Muscle of leg (tissue), 11 donors: ENCODE data around the gene MGME1. TPM values are rescaled to one million over a fixed set of nuclear protein-coding genes. Genes with fewer than 3 reads are reported as not detected.

Source experiments
- DNase-seq: peaks from one replicate; pipeline ENCODE4 v3.0.0; 2013
- H3K27ac ChIP-seq: one replicate; pipeline ENCODE4 v1.5.1; 2013; ENCODE audit warnings: mild to moderate bottlenecking, low read length, control low read depth
- H3K27me3 ChIP-seq: one replicate; pipeline ENCODE4 v1.6.1; 2013; ENCODE audit warnings: low read length; ENCODE audit not compliant: control insufficient read depth, insufficient read depth
- H3K36me3 ChIP-seq: one replicate; pipeline ENCODE4 v1.6.1; 2013; ENCODE audit warnings: low read length; ENCODE audit not compliant: control insufficient read depth, insufficient read depth
- H3K4me1 ChIP-seq: one replicate; pipeline ENCODE4 v1.6.1; 2013; ENCODE audit warnings: low read length; ENCODE audit not compliant: control insufficient read depth, insufficient read depth
- H3K4me3 ChIP-seq: one replicate; pipeline ENCODE4 v1.5.1; 2013; ENCODE audit warnings: low read length, control low read depth
- H3K9me3 ChIP-seq: replicated peaks from 2 replicates; pipeline ENCODE4 v1.6.1; 2013; ENCODE audit warnings: low read depth, low read length; ENCODE audit not compliant: control insufficient read depth
- WGBS: methylation state at CpG from one replicate; pipeline ENCODE4 v1.1.5; 2013; ENCODE audit warnings: missing lambda C conversion rate; ENCODE audit not compliant: insufficient coverage; 5-methylcytosine and 5-hydroxymethylcytosine counted together
- polyA plus RNA-seq, 8 donors: library from polyadenylated mRNA; unstranded; fragments of 120-200 nt; gene quantifications; one replicate each; pipeline versions ENCODE4 v1.2.1 to v1.2.3, GENCODE V29; 2013; ENCODE audit warnings: inconsistent platforms in 1 of 8, low replicate concordance in 1 of 8; ENCODE audit not compliant: insufficient read length in 8 of 8, insufficient read depth in 1 of 8
- total RNA-seq: library from RNA; stranded (reverse); fragments of 120-200 nt; gene quantifications from one replicate; pipeline ENCODE4 v1.2.4, GENCODE V29; 2013

Gene MGME1
- total and polyA plus RNA-seq, 9 donors = 10.4 to 23.9 (median 19.5) TPM

DNA sequence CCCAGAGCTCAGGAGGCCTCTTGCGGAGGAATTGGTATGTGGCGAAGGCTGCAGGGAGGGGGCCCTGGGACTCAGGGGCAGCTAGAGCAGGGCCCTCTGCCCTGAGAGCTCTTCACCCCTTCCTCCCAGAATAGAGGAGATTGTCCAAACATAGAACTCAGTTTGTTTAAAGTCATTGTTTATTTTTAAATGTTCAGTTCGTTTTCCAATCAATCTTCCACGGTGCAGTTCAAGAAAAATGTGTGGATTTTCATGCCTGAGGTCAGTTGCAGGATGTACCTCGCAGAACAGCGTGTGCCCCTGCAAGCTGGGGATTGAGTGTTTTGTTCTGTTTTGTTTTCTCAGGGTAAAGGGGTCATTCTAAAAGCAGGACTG lies 37.2 kb downstream of the MGME1 start:
- H3K4me1 ChIP-seq = peaks cover 48% of the 10 kb centered on the region
- no peak for DNase-seq
- H3K27me3 ChIP-seq = no peaks in the 10 kb centered on the region
- no peak overlapping the region for H3K4me3 ChIP-seq
- H3K36me3 ChIP-seq = no peaks in the 10 kb centered on the region
- WGBS = 92% methylated on average over 3 of the region's 6 CpGs
- no peaks in the 10 kb centered on the region for H3K9me3 ChIP-seq
- peak overlapping the region; percentile 63 for H3K27ac ChIP-seq

- no peaks in the 10 kb centered on the region for H3K27me3 ChIP-seq
- no CpG with 5 or more reads among the region's 7 CpGs for WGBS
- no peaks in the 10 kb centered on the region for H3K36me3 ChIP-seq
- H3K4me1 ChIP-seq = peaks cover 48% of the 10 kb centered on the region
- no peaks in the 10 kb centered on the region for H3K9me3 ChIP-seq
- no peak overlapping the region for H3K4me3 ChIP-seq
- no peak overlapping the region for H3K27ac ChIP-seq
- DNase-seq = no peak
These were observed 37.9 kb downstream of the MGME1 start for GRCh38 chr20:18006684-18007083.

- no peaks in the 10 kb centered on the region for H3K36me3 ChIP-seq
- no peaks in the 10 kb centered on the region for H3K27me3 ChIP-seq
- no peak overlapping the region for H3K4me3 ChIP-seq
- no peaks in the 10 kb centered on the region for H3K9me3 ChIP-seq
- 50% methylated on average over 16 of the region's 19 CpGs for WGBS
- DNase-seq = peak; percentile 37
- peaks cover 48% of the 10 kb centered on the region for H3K4me1 ChIP-seq
- H3K27ac ChIP-seq = no peak overlapping the region
These were observed 38.9 kb downstream of the MGME1 start for GRCh38 chr20:18007534-18008292.

DNA sequence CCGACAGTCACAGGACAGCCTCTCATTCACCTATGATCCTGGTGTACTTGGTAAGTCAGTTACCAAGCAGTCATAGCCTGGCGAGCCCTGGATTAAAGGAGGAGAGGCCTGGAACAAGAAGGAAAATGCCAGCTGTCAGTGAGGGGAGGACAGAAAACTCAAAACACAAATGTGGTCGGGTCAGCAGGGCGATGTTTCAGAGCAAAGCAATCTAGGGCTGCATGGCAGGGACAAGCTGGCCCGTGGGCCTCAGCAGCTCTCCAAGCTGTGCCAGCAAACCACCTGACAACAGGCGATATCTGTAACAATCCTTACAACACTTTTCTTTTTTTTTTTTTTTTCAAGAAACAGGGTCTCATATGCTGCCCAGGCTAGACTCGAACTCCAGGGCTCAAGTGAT lies 40.3 kb downstream of the MGME1 start:
- DNase-seq = peak; percentile 37
- Histone ChIP-seq H3K27ac (no peak overlapping the region), H3K27me3 (no peaks in the 10 kb centered on the region), H3K4me3 (no peak overlapping the region), H3K9me3 (no peaks in the 10 kb centered on the region), H3K4me1 (peaks cover 40% of the 10 kb centered on the region), H3K36me3 (no peaks in the 10 kb centered on the region)
- 76% methylated on average over 3 of the region's 7 CpGs for WGBS

DNA sequence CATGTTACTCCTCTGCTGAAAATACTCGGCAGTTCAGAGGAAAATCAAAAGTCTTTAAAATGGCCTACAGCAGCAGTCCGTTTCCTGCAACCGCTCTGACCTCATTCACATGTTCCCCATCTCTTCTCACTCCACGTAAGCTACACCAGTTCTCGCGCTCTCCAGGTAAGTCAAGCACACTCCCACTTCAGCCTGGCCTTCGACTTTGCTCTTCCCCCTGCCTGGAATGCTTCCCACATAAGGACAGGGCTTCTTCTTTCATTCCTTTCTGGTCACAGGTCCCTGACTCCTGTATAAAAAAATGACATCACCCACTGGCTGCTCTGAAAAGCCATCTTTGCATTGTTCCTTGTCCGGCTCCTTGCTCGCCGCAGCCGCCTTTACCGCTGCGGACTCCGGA lies 42.7 kb downstream of the MGME1 start:
- no peak overlapping the region for H3K4me3 ChIP-seq
- peaks cover 21% of the 10 kb centered on the region for H3K4me1 ChIP-seq
- H3K27me3 ChIP-seq = no peaks in the 10 kb centered on the region
- WGBS = 67% methylated on average over 12 of the region's 14 CpGs
- no peak for DNase-seq
- H3K36me3 ChIP-seq = no peaks in the 10 kb centered on the region
- no peaks in the 10 kb centered on the region for H3K9me3 ChIP-seq
- no peak overlapping the region for H3K27ac ChIP-seq

- no peak overlapping the region for H3K27ac ChIP-seq
- H3K36me3 ChIP-seq = no peaks in the 10 kb centered on the region
- H3K27me3 ChIP-seq = no peaks in the 10 kb centered on the region
- H3K4me1 ChIP-seq = peaks cover 17% of the 10 kb centered on the region
- H3K9me3 ChIP-seq = no peaks in the 10 kb centered on the region
- H3K4me3 ChIP-seq = no peak overlapping the region
- 90% methylated on average over 7 of the region's 21 CpGs for WGBS
- DNase-seq = no peak
These were observed 43.3 kb downstream of the MGME1 start for GRCh38 chr20:18011951-18012645.

DNA sequence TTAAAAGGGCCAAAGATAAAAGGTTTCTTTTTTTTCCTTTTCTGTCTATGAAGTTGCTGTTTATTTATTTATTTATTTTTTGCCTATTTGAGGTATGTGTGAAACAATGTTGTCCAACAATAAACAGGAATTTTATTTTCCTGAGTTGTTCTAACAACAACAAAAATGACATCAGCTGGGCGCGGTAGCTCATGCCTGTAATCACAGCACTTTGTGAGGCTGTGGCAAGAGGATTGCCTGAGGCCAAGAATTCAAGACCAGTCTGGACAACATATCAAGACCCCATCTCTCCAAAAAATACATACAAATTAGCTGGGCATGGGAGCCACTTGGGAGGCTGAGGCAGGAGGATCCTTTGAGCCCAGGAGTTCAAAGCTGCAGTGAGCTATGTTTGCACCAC lies 44.1 kb downstream of the MGME1 start:
- no CpG with 5 or more reads among the region's 2 CpGs for WGBS
- no peak overlapping the region for H3K27ac ChIP-seq
- DNase-seq = no peak
- no peaks in the 10 kb centered on the region for H3K27me3 ChIP-seq
- H3K4me1 ChIP-seq = peaks cover 9% of the 10 kb centered on the region
- no peaks in the 10 kb centered on the region for H3K9me3 ChIP-seq
- H3K4me3 ChIP-seq = no peak overlapping the region
- H3K36me3 ChIP-seq = no peaks in the 10 kb centered on the region

GRCh38 chr20:18014411-18014810 lies 45.6 kb downstream of the MGME1 start:
- 59% methylated on average over 3 of the region's 6 CpGs for WGBS
- DNase-seq = no peak

GRCh38 chr20:18016772-18017171 lies 48.0 kb downstream of the MGME1 start:
- no peak for DNase-seq
- no peak overlapping the region for H3K4me3 ChIP-seq
- no peaks in the 10 kb centered on the region for H3K9me3 ChIP-seq
- H3K27ac ChIP-seq = no peak overlapping the region
- 80% methylated on average over 2 of the region's 3 CpGs for WGBS
- no peaks in the 10 kb centered on the region for H3K27me3 ChIP-seq
- no peaks in the 10 kb centered on the region for H3K4me1 ChIP-seq
- H3K36me3 ChIP-seq = no peaks in the 10 kb centered on the region

More at GRCh38 chr20:18014411-18014810, 45.6 kb downstream of the MGME1 start:
- H3K27me3 ChIP-seq = no peaks in the 10 kb centered on the region
- no peaks in the 10 kb centered on the region for H3K36me3 ChIP-seq
- H3K4me1 ChIP-seq = no peaks in the 10 kb centered on the region
- no peaks in the 10 kb centered on the region for H3K9me3 ChIP-seq
- no peak overlapping the region for H3K27ac ChIP-seq
- H3K4me3 ChIP-seq = no peak overlapping the region

GRCh38 chr20:18018100-18018499 lies 49.3 kb downstream of the MGME1 start:
- no peak overlapping the region for H3K27ac ChIP-seq
- no peaks in the 10 kb centered on the region for H3K27me3 ChIP-seq
- H3K9me3 ChIP-seq = no peaks in the 10 kb centered on the region
- DNase-seq = no peak
- no peaks in the 10 kb centered on the region for H3K4me1 ChIP-seq
- H3K36me3 ChIP-seq = no peaks in the 10 kb centered on the region
- H3K4me3 ChIP-seq = no peak overlapping the region
- WGBS = 80% methylated on average over 10 of the region's 10 CpGs
